SK-N-SH (cell line): Measurements from ENCODE around the gene CCRL2. TPM values are rescaled to one million over a fixed set of nuclear protein-coding genes. Genes with fewer than 3 reads are reported as not detected.

Experiments used
- CTCF ChIA-PET: fragments of 300-600, 350-600 bp; formaldehyde crosslinking; extraction: SDS; loops from one replicate; lab custom pipeline; 2021; lab: Yijun Ruan, JAX
- POLR2A ChIA-PET: fragments of 350-600 bp; sonication (Branson Sonifier 250); formaldehyde crosslinking; extraction: SDS; loops from one replicate; lab custom pipeline; 2020; ENCODE audit warnings: antibody characterized with exemption, inconsistent platforms; lab: Yijun Ruan, JAX
- DNase-seq: peaks from one replicate; pipeline ENCODE4 v3.0.0; 2012
- H2AFZ ChIP-seq: fragments of 200-600 bp; sonication (generic); 2 replicates; pipeline ENCODE4 v1.8.1; 2016; ENCODE audit warnings: antibody characterized with exemption, mild to moderate bottlenecking, low read depth
- H3F3A ChIP-seq: fragments of 200-600 bp; sonication (generic); replicated peaks from 2 replicates; pipeline ENCODE3; 2016; ENCODE audit warnings: antibody characterized with exemption, mild to moderate bottlenecking; ENCODE audit not compliant: insufficient read depth
- H3K27ac ChIP-seq, 2 experiments: fragments of 200-500 bp in 1 of 2; fragments of 200-600 bp in 1 of 2; sonication (Bioruptor generic) in 1 of 2; sonication (generic), shearing (Covaris generic) in 1 of 2; 2 replicates each; pipeline versions ENCODE4 v1.5.1 to v1.6.1; 2014 to 2016; ENCODE audit warnings: low read depth in 2 of 2, inconsistent platforms in 1 of 2, low read length in 1 of 2, mild to moderate bottlenecking in 1 of 2, mixed read lengths in 1 of 2
- H3K27me3 ChIP-seq: fragments of 200-600 bp; sonication (generic), shearing (Covaris generic); 2 replicates; pipeline ENCODE4 v1.6.1; 2016; ENCODE audit warnings: mixed run types; ENCODE audit not compliant: insufficient read depth
- H3K36me3 ChIP-seq, 2 experiments: fragments of 200-500 bp in 1 of 2; fragments of 200-600 bp in 1 of 2; sonication (Bioruptor generic) in 1 of 2; sonication (generic) in 1 of 2; replicated peaks in 1 of 2; 2 replicates each; pipeline versions ENCODE3 to v1.5.1; 2014 to 2016; ENCODE audit warnings: low read length in 1 of 2, mild to moderate bottlenecking in 1 of 2; ENCODE audit not compliant: insufficient read depth in 2 of 2, control insufficient read depth in 1 of 2
- H3K4me1 ChIP-seq, 2 experiments: fragments of 200-500 bp in 1 of 2; fragments of 200-600 bp in 1 of 2; sonication (Bioruptor generic) in 1 of 2; sonication (generic), shearing (Covaris generic) in 1 of 2; 2 replicates each; pipeline versions ENCODE4 v1.5.1 to v1.6.1; 2014 to 2016; ENCODE audit warnings: low read depth in 1 of 2, low read length in 1 of 2, mixed run types in 1 of 2; ENCODE audit not compliant: insufficient read depth in 2 of 2, control insufficient read depth in 1 of 2
- H3K4me2 ChIP-seq: fragments of 200-600 bp; sonication (generic), shearing (Covaris generic); 2 replicates; pipeline ENCODE4 v1.6.1; 2017; ENCODE audit warnings: mixed run types
- H3K4me3 ChIP-seq, 2 experiments: fragments of 200-500 bp in 1 of 2; fragments of 200-600 bp in 1 of 2; sonication (Bioruptor generic) in 1 of 2; sonication (generic), shearing (Covaris generic) in 1 of 2; 2 replicates each; pipeline versions ENCODE4 v1.5.1 to v1.8.1; 2014 to 2016; ENCODE audit warnings: low read depth in 2 of 2, inconsistent platforms in 1 of 2, low read length in 1 of 2, mild to moderate bottlenecking in 1 of 2, mixed read lengths in 1 of 2, moderate library complexity in 1 of 2
- H3K79me2 ChIP-seq: fragments of 200-600 bp; sonication (generic); 2 replicates; pipeline ENCODE4 v1.8.1; 2017; ENCODE audit warnings: mild to moderate bottlenecking; ENCODE audit not compliant: insufficient read depth
- H3K9ac ChIP-seq: fragments of 200-600 bp; sonication (generic); 2 replicates; pipeline ENCODE4 v1.6.1; 2017; ENCODE audit warnings: mixed run types
- H3K9me2 ChIP-seq: fragments of 200-600 bp; sonication (generic); 2 replicates; pipeline ENCODE4 v1.6.1; 2017; ENCODE audit warnings: mixed run types
- H3K9me3 ChIP-seq: fragments of 200-600 bp; sonication (generic); 2 replicates; pipeline ENCODE4 v1.6.1; 2017; ENCODE audit warnings: mixed run types, mild to moderate bottlenecking, moderate library complexity
- H4K20me1 ChIP-seq: fragments of 200-600 bp; sonication (generic); 2 replicates; pipeline ENCODE4 v1.6.1; 2017; ENCODE audit warnings: mild to moderate bottlenecking, mixed run types; ENCODE audit not compliant: insufficient read depth
- CHD2 ChIP-seq: fragments of 150-350 bp; IDR thresholded peaks from 2 replicates; pipeline ENCODE4 v1.6.1; 2018; ENCODE audit warnings: low read length; ENCODE audit not compliant: partially characterized antibody
- ELF1 ChIP-seq: IDR thresholded peaks from 2 replicates; pipeline ENCODE4 v1.4.0; 2012
- EP300 ChIP-seq, 2 experiments: IDR thresholded peaks; 2 replicates each; pipeline versions ENCODE4 v1.4.0 to v1.6.1; 2012; ENCODE audit warnings: borderline replicate concordance in 1 of 2, low read depth in 1 of 2, low read length in 1 of 2
- EZH2phosphoT487 ChIP-seq: fragments of 200-600 bp; sonication (generic); IDR thresholded peaks from 2 replicates; pipeline ENCODE4 v1.6.1; 2017; ENCODE audit warnings: low read depth, mixed run types, mild to moderate bottlenecking, antibody characterized with exemption, moderate library complexity, borderline replicate concordance
- FOSL2 ChIP-seq: IDR thresholded peaks from 2 replicates; pipeline ENCODE4 v1.4.0; 2012; ENCODE audit warnings: low read depth, mild to moderate bottlenecking, moderate library complexity, borderline replicate concordance
- FOXJ3 ChIP-seq: sonication (generic); formaldehyde crosslinking; IDR thresholded peaks from 2 replicates; pipeline ENCODE4 v1.5.1; 2020; ENCODE audit warnings: mild to moderate bottlenecking, missing genetic modification reagents
- FOXM1 ChIP-seq: IDR thresholded peaks from 2 replicates; pipeline ENCODE4 v1.4.0; 2012; ENCODE audit warnings: low read depth, mild to moderate bottlenecking
- JUND ChIP-seq: IDR thresholded peaks from 2 replicates; pipeline ENCODE4 v1.4.0; 2012
- MEF2A ChIP-seq: IDR thresholded peaks from 2 replicates; pipeline ENCODE4 v1.4.0; 2012; ENCODE audit warnings: low read depth, borderline replicate concordance
- PBX3 ChIP-seq: IDR thresholded peaks from 2 replicates; pipeline ENCODE4; 2012
- POLR2AphosphoS5 ChIP-seq: IDR thresholded peaks from 2 replicates; pipeline ENCODE4 v1.6.1; 2012; ENCODE audit warnings: low read depth, low read length
- RAD21 ChIP-seq: IDR thresholded peaks from 2 replicates; pipeline ENCODE4 v1.6.1; 2012; ENCODE audit warnings: mild to moderate bottlenecking, low read length
- RCOR1 ChIP-seq: fragments of 150-350 bp; IDR thresholded peaks from 2 replicates; pipeline ENCODE4 v1.6.1; 2017; ENCODE audit warnings: antibody characterized with exemption, low read length
- RFX5 ChIP-seq: IDR thresholded peaks from 2 replicates; pipeline ENCODE4 v1.6.1; 2012; ENCODE audit warnings: mild to moderate bottlenecking, improper control_type of control experiment, low read length
- SIN3A ChIP-seq: IDR thresholded peaks from 2 replicates; pipeline ENCODE4 v1.6.1; 2012; ENCODE audit warnings: low read depth, mild to moderate bottlenecking, low read length, moderate library complexity, borderline replicate concordance
- SMC3 ChIP-seq: IDR thresholded peaks from 2 replicates; pipeline ENCODE4 v1.6.1; 2012; ENCODE audit warnings: low read depth, low read length, improper control_type of control experiment
- TAF1 ChIP-seq: IDR thresholded peaks from 2 replicates; pipeline ENCODE4 v1.6.1; 2012; ENCODE audit warnings: low read depth, mild to moderate bottlenecking, low read length, moderate library complexity, borderline replicate concordance
- TCF12 ChIP-seq: IDR thresholded peaks from 2 replicates; pipeline ENCODE4 v1.4.0; 2012
- TEAD4 ChIP-seq: IDR thresholded peaks from 2 replicates; pipeline ENCODE4 v1.4.0; 2012; ENCODE audit warnings: mild to moderate bottlenecking, borderline replicate concordance; ENCODE audit not compliant: insufficient read depth
- WGBS: methylation state at CpG from one replicate; pipeline ENCODE4 v1.1.6; 2017; ENCODE audit warnings: low lambda C conversion rate; 5-methylcytosine and 5-hydroxymethylcytosine counted together
- polyA plus RNA-seq, 3 experiments: library from polyadenylated mRNA; depleted of rRNA; stranded (reverse); fragments of >200 nt; gene quantifications; 2 replicates each; pipeline ENCODE4 v1.2.3, GENCODE V29; 2012
- TF ChIP-seq, protein P1 (sequence below): fragments of 150-350 bp; IDR thresholded peaks from 2 replicates; pipeline ENCODE4 v1.6.1; 2017; ENCODE audit warnings: antibody characterized with exemption, low read length, low read depth, borderline replicate concordance
- TF ChIP-seq, protein P2 (sequence below): IDR thresholded peaks from 2 replicates; pipeline ENCODE4 v1.4.0; 2012; ENCODE audit warnings: low read depth, borderline replicate concordance

The CCRL2 gene
- polyA plus RNA-seq, 1 of the 3 experiments (the other 2 are of a cell fraction) = not detected

- no peaks in the 10 kb centered on the region for H3K9me3 ChIP-seq
- no peaks in the 10 kb centered on the region for H3K79me2 ChIP-seq
- DNase-seq = no peak
- no peak overlapping the region for H3K9ac ChIP-seq
- no peak overlapping the region for H3K27ac ChIP-seq
- H3F3A ChIP-seq = no peaks in the 10 kb centered on the region
- H3K9me2 ChIP-seq = no peaks in the 10 kb centered on the region
- H2AFZ ChIP-seq = no peak overlapping the region
- CTCF ChIA-PET = interaction anchor here (0.7 to 1.0 kb wide), 3 partner anchors 9 to 107 kb away, joined by 3 read pairs; no protein-coding TSS in a partner anchor
- POLR2A ChIA-PET = no interaction called here
- 6% methylated on average over 11 of the region's 11 CpGs for WGBS
- no peaks in the 10 kb centered on the region; a peak in 1 of 4 replicates for H3K4me1 ChIP-seq
- no peak overlapping the region for H3K4me3 ChIP-seq
- no peaks in the 10 kb centered on the region for H3K36me3 ChIP-seq
- H3K27me3 ChIP-seq = peaks cover 30% of the 10 kb centered on the region; the same call in 1 of the 2 replicates
- no peak overlapping the region for H3K4me2 ChIP-seq
- H4K20me1 ChIP-seq = no peaks in the 10 kb centered on the region
- TF ChIP-seq RCOR1 = no peak
- TF ChIP-seq FOXJ3 (CRISPR knock-in tag) = no peak
- TF ChIP-seq ELF1 = no peak
- TF ChIP-seq RFX5 = no peak
- no peak for TF ChIP-seq POLR2AphosphoS5
- TF ChIP-seq JUND = no peak
- no peak for TF ChIP-seq SIN3A
- TF ChIP-seq SMC3 = no peak
- TF ChIP-seq, all 33 proteins: peak for 0
These were observed 47.1 kb upstream of the CCRL2 start for GRCh38 chr3:46359733-46360493.

GRCh38 chr3:46360907-46361306 lies 46.2 kb upstream of the CCRL2 start:
- Histone ChIP-seq H3K9me2 (no peaks in the 10 kb centered on the region), H3K9me3 (no peaks in the 10 kb centered on the region), H3K4me3 (no peak overlapping the region), H3K9ac (no peak overlapping the region), H3K36me3 (no peaks in the 10 kb centered on the region), H3K27me3 (peaks cover 30% of the 10 kb centered on the region; the same call in 1 of the 2 replicates), H3K79me2 (no peaks in the 10 kb centered on the region), H4K20me1 (no peaks in the 10 kb centered on the region), H3F3A (no peaks in the 10 kb centered on the region), H3K27ac (no peak overlapping the region), H2AFZ (no peak overlapping the region), H3K4me2 (no peak overlapping the region), H3K4me1 (no peaks in the 10 kb centered on the region; a peak in 1 of 4 replicates)
- TF ChIP-seq PBX3 (no peak), FOXM1 (no peak), RAD21 (no peak), FOSL2 (no peak), TCF12 (no peak), EZH2phosphoT487 (no peak), CHD2 (no peak), EP300 (IDR thresholded peaks at IDR 0.05; ENCODE audit: borderline replicate concordance in 1 of 2, low read depth in 1 of 2, low read length in 1 of 2) (no peak), ELF1 (no peak), TAF1 (no peak), MEF2A (no peak), POLR2AphosphoS5 (no peak), RCOR1 (no peak), JUND (no peak), TEAD4 (no peak)
- TF ChIP-seq, protein P1, sequence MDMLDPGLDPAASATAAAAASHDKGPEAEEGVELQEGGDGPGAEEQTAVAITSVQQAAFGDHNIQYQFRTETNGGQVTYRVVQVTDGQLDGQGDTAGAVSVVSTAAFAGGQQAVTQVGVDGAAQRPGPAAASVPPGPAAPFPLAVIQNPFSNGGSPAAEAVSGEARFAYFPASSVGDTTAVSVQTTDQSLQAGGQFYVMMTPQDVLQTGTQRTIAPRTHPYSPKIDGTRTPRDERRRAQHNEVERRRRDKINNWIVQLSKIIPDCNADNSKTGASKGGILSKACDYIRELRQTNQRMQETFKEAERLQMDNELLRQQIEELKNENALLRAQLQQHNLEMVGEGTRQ = no peak
- TF ChIP-seq, protein P2, sequence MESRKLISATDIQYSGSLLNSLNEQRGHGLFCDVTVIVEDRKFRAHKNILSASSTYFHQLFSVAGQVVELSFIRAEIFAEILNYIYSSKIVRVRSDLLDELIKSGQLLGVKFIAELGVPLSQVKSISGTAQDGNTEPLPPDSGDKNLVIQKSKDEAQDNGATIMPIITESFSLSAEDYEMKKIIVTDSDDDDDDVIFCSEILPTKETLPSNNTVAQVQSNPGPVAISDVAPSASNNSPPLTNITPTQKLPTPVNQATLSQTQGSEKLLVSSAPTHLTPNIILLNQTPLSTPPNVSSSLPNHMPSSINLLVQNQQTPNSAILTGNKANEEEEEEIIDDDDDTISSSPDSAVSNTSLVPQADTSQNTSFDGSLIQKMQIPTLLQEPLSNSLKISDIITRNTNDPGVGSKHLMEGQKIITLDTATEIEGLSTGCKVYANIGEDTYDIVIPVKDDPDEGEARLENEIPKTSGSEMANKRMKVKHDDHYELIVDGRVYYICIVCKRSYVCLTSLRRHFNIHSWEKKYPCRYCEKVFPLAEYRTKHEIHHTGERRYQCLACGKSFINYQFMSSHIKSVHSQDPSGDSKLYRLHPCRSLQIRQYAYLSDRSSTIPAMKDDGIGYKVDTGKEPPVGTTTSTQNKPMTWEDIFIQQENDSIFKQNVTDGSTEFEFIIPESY = no peak
- 25% methylated on average over 6 of the region's 6 CpGs for WGBS
- ChIA-PET POLR2A (no interaction called here), CTCF (interaction anchor here (1.0 kb wide), 1 partner anchor 8 kb away, joined by 3 read pairs; no protein-coding TSS in a partner anchor)
- DNase-seq = no peak
